Esophagus (tissue), 2 donors: ENCODE measurements around the gene MRPS22. TPM values are rescaled to one million over a fixed set of nuclear protein-coding genes. Genes with fewer than 3 reads are reported as not detected.
A peak's percentile ranks its signal among the peaks of the same experiment; 100 is the strongest.
"Not testable (repeated sequence)": the region's sequence is repeated elsewhere in the genome, so short reads cannot be mapped to it uniquely, and the experiment has no call there.

ENCODE experiments used
- H3K27ac ChIP-seq, 2 donors: one replicate each; pipeline ENCODE4 v1.5.1; 2013; ENCODE audit warnings: low read depth in 2 of 2, mild to moderate bottlenecking in 2 of 2, inconsistent platforms in 1 of 2, low read length in 1 of 2, moderate library complexity in 1 of 2
- H3K27me3 ChIP-seq, 2 donors: one replicate each; pipeline ENCODE4 v1.6.1; 2013; ENCODE audit warnings: low read length in 2 of 2, control low read depth in 1 of 2, mild to moderate bottlenecking in 1 of 2; ENCODE audit not compliant: insufficient read depth in 2 of 2, control insufficient read depth in 1 of 2
- H3K36me3 ChIP-seq, 2 donors: one replicate each; pipeline ENCODE4 v1.6.1; 2013; ENCODE audit warnings: low read length in 1 of 2; ENCODE audit not compliant: control insufficient read depth in 2 of 2, insufficient read depth in 2 of 2
- H3K4me1 ChIP-seq, 2 donors: one replicate each; pipeline ENCODE4 v1.6.1; 2013; ENCODE audit warnings: low read length in 1 of 2; ENCODE audit not compliant: control insufficient read depth in 2 of 2, insufficient read depth in 2 of 2
- H3K4me3 ChIP-seq, 2 donors: one replicate each; pipeline ENCODE4 v1.5.1; 2013; ENCODE audit warnings: low read length in 2 of 2, mild to moderate bottlenecking in 2 of 2, low read depth in 1 of 2, moderate library complexity in 1 of 2
- H3K9me3 ChIP-seq, 2 donors: one replicate each; pipeline ENCODE4 v1.6.1; 2013; ENCODE audit warnings: mild to moderate bottlenecking in 2 of 2, low read depth in 1 of 2, low read length in 1 of 2, moderate library complexity in 1 of 2; ENCODE audit not compliant: control insufficient read depth in 2 of 2, insufficient read depth in 1 of 2
- WGBS, 2 donors: extraction: QIAGEN DNeasy Blood & Tissue Kit; methylation state at CpG; one replicate each; pipeline ENCODE4 v1.1.7; 2013; 5-methylcytosine and 5-hydroxymethylcytosine counted together
- polyA plus RNA-seq, 2 donors: library from polyadenylated mRNA; stranded (reverse); fragments of 200-250 nt; gene quantifications; one replicate each; pipeline ENCODE4 v1.2.3, GENCODE V29; 2013
- donor health status: healthy with polysubstance abuse.
- donor health status: Bipolar disorder and iron deficiency.

Gene MRPS22
- polyA plus RNA-seq, 2 donors, result 39.0 to 57.5 TPM

GRCh38 chr3:139378587-139379241 lies 34.9 kb downstream of the MRPS22 start:
- Histone ChIP-seq H3K4me1 (no peaks in the 10 kb centered on the region), H3K36me3 (peaks cover 4 to 7% of the 10 kb centered on the region in 2 donors), H3K9me3 (no peaks in the 10 kb centered on the region)

GRCh38 chr3:139380575-139380974 lies 36.8 kb downstream of the MRPS22 start:
- Histone ChIP-seq H3K4me3 (no peak overlapping the region), H3K9me3 (no peaks in the 10 kb centered on the region), H3K27ac (no peak overlapping the region), H3K4me1 (no peaks in the 10 kb centered on the region), H3K27me3 (no peaks in the 10 kb centered on the region), H3K36me3 (peaks cover 2 to 3% of the 10 kb centered on the region in 2 donors)
- 87 to 94% methylated on average over 4 of the region's 4 CpGs for WGBS, 2 donors

More at GRCh38 chr3:139378587-139379241, 34.9 kb downstream of the MRPS22 start:
- Histone ChIP-seq H3K27ac (no peak overlapping the region), H3K4me3 (no peak overlapping the region), H3K27me3 (no peaks in the 10 kb centered on the region)
- WGBS, 2 donors, result 82% methylated on average over 3 of the region's 3 CpGs

GRCh38 chr3:139382291-139382690 lies 38.5 kb downstream of the MRPS22 start:
- not testable (repeated sequence) for H3K4me1 ChIP-seq, H3K36me3 ChIP-seq, H3K27ac ChIP-seq, H3K9me3 ChIP-seq, H3K27me3 ChIP-seq, H3K4me3 ChIP-seq
- whole genome bisulfite sequencing, 2 donors, result 59 to 76% methylated on average over 2 of the region's 2 CpGs

GRCh38 chr3:139388077-139388476 lies 44.3 kb downstream of the MRPS22 start:
- no peaks in the 10 kb centered on the region for H3K4me1 ChIP-seq
- 63 to 78% methylated on average over 10 of the region's 10 CpGs for WGBS, 2 donors
- H3K27me3 ChIP-seq, result no peaks in the 10 kb centered on the region
- H3K27ac ChIP-seq, result no peak overlapping the region
- no peaks in the 10 kb centered on the region for H3K9me3 ChIP-seq
- no peaks in the 10 kb centered on the region for H3K36me3 ChIP-seq
- H3K4me3 ChIP-seq, result peak overlapping the region in 1 of 2 donors; percentile 90

GRCh38 chr3:139388821-139389551 lies 45.2 kb downstream of the MRPS22 start:
- Histone ChIP-seq H3K27me3 (no peaks in the 10 kb centered on the region), H3K4me3 (peak overlapping the region; percentile 81 to 90), H3K9me3 (no peaks in the 10 kb centered on the region), H3K36me3 (no peaks in the 10 kb centered on the region), H3K27ac (peak overlapping the region; percentile 78 to 99), H3K4me1 (no peaks in the 10 kb centered on the region)
- WGBS, 2 donors, result 1 to 3% methylated on average over 25 of the region's 25 CpGs

GRCh38 chr3:139389552-139390368 lies 45.9 kb downstream of the MRPS22 start, which contains the start of gene COPB2:
Gene COPB2 (minus strand): TSS chr3:139389647. CDS start chr3:139389550, 97 bp downstream.
- H3K27me3 ChIP-seq, result no peaks in the 10 kb centered on the region
- 1% methylated on average over 52 of the region's 52 CpGs for WGBS, 2 donors
- H3K4me1 ChIP-seq, result no peaks in the 10 kb centered on the region
- peak within 1 kb of the TSS; percentile 98 to 99 for H3K27ac ChIP-seq
- peak within 1 kb of the TSS; percentile 81 to 90 for H3K4me3 ChIP-seq
- H3K9me3 ChIP-seq, result no peaks in the 10 kb centered on the region
- H3K36me3 ChIP-seq, result no peaks in the 10 kb centered on the region

GRCh38 chr3:139394116-139394515 lies 50.3 kb downstream of the MRPS22 start:
- H3K36me3 ChIP-seq, result no peaks in the 10 kb centered on the region
- no peaks in the 10 kb centered on the region for H3K9me3 ChIP-seq
- H3K4me1 ChIP-seq, result no peaks in the 10 kb centered on the region
- no peak overlapping the region for H3K27ac ChIP-seq
- no peaks in the 10 kb centered on the region for H3K27me3 ChIP-seq
- H3K4me3 ChIP-seq, result no peak overlapping the region

GRCh38 chr3:139396707-139397106 lies 52.9 kb downstream of the MRPS22 start:
- H3K4me3 ChIP-seq, result no peak overlapping the region
- H3K36me3 ChIP-seq, result no peaks in the 10 kb centered on the region
- no peaks in the 10 kb centered on the region for H3K4me1 ChIP-seq
- 92 to 94% methylated on average over 3 of the region's 3 CpGs for WGBS, 2 donors
- no peaks in the 10 kb centered on the region for H3K9me3 ChIP-seq
- H3K27me3 ChIP-seq, result no peaks in the 10 kb centered on the region
- H3K27ac ChIP-seq, result no peak overlapping the region

- H3K4me3 ChIP-seq, H3K27me3 ChIP-seq, H3K4me1 ChIP-seq, H3K9me3 ChIP-seq, H3K27ac ChIP-seq, H3K36me3 ChIP-seq: not testable (repeated sequence)
- 82 to 87% methylated on average over 2 of the region's 2 CpGs for WGBS, 2 donors
These were observed 57.3 kb downstream of the MRPS22 start for GRCh38 chr3:139401155-139401554.
